SK-N-DZ (cell line): ENCODE data around the gene ATMIN. TPM values are rescaled to one million over a fixed set of nuclear protein-coding genes. Genes with fewer than 3 reads are reported as not detected.
A peak's percentile ranks its signal among the peaks of the same experiment; 100 is the strongest.

ENCODE experiments used
- DNase-seq: peaks from one replicate; pipeline ENCODE4 v3.0.0-alpha.2; 2015; ENCODE audit warnings: low spot score
- polyA plus RNA-seq, 2 experiments: library from polyadenylated mRNA; depleted of rRNA; stranded (reverse); fragments of >200 nt; gene quantifications; 2 replicates each; pipeline ENCODE4 v1.2.3, GENCODE V29; 2014

The ATMIN gene, protein sequence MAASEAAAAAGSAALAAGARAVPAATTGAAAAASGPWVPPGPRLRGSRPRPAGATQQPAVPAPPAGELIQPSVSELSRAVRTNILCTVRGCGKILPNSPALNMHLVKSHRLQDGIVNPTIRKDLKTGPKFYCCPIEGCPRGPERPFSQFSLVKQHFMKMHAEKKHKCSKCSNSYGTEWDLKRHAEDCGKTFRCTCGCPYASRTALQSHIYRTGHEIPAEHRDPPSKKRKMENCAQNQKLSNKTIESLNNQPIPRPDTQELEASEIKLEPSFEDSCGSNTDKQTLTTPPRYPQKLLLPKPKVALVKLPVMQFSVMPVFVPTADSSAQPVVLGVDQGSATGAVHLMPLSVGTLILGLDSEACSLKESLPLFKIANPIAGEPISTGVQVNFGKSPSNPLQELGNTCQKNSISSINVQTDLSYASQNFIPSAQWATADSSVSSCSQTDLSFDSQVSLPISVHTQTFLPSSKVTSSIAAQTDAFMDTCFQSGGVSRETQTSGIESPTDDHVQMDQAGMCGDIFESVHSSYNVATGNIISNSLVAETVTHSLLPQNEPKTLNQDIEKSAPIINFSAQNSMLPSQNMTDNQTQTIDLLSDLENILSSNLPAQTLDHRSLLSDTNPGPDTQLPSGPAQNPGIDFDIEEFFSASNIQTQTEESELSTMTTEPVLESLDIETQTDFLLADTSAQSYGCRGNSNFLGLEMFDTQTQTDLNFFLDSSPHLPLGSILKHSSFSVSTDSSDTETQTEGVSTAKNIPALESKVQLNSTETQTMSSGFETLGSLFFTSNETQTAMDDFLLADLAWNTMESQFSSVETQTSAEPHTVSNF
- 42.9 and 52.1 TPM in 2 replicates for polyA plus RNA-seq (2014; cell fraction: cytosol; rRNA removed)
- polyA plus RNA-seq (2014; cell fraction: nucleus; rRNA removed): 28.6 and 29.2 TPM in 2 replicates

DNA sequence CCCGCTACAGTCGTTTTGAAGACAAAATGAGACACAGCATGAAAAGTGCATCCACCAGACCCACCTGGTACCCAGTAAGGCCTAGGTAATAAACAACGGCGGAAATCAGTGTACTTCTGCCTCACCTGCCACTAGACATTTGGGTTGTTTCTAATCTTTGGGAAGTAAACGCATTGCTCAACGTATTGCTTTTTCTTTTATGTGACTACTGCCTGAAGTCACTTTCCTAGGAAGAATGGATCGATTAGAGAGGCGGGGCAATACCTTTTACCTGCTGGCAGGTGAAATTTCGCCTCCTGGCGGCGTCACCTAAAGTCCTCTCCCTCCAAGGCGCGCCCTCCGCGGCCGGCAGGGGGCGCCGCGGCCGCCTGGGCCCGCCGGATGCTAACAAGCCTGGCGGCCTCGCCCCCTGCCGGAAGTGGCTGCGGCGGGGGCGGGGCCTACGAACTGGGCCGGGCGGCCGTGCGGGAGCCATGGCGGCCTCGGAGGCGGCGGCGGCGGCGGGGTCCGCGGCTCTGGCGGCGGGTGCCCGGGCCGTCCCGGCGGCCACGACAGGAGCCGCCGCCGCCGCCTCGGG lies at the start of gene ATMIN:
Gene ATMIN, plus strand, starts transcription at position 445 of the 577 bp plus-strand sequence. Its CDS starts 29 bp downstream, at position 474.
- DNase-seq: peak; percentile 84

DNA sequence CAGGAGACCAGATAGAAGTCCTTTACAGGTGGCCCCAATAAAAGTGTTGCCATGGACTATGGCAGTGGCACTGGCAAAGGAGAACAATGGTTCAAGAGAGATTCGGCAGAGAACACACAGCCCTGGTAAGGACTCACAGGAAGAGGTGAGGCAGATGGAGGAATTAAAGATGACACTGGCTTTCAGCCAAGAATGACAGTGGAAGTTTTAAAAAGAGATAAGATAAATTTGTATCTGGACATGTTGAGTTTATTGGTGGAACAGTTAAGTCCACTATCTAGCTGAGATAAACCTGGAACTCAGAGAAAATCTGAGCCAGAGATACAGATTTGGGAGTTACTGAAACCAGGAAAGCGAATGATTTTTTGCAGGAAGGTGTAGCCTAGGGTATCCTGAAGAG lies 49.1 kb upstream of the ATMIN start:
- peak; percentile 32 for DNase-seq

DNA sequence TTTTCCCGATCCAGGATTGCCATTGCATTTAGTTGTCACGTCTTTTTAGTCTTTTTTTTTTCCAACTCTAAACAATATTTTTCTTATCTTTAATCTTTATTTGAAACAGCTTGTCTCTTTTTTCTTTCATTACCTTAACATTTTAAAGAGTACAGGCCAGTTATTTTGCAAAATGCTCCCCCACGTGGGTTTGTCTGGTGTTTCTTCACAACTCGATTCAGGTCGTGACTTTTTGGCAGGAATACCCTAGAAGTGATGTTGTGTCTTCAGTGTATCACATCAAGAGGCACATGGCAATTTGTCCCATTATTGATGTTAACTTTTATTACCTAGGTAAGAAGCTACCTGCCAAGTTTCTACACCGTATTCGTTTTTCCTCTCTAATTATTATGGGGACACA lies 46.9 kb upstream of the ATMIN start:
- DNase-seq: no peak

DNA sequence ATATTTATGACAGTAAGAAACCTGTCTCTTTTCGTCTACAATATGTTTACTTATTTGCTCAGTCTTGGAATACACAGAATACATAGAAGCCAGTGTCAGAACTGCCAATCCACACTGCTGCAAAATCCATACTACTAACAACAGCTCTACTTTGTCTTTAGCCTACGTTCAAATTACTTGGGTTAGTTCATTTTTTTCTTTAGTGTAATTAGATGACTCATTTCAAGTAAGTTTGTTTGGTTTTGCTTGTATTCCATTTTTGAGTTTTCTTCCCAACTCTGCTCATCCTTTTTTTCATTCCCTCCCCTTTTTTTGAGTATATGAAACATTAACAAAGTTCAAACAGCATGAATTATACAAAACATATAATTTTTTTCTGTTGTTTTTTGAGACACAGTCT lies 45.8 kb upstream of the ATMIN start:
- DNase-seq: no peak

DNA sequence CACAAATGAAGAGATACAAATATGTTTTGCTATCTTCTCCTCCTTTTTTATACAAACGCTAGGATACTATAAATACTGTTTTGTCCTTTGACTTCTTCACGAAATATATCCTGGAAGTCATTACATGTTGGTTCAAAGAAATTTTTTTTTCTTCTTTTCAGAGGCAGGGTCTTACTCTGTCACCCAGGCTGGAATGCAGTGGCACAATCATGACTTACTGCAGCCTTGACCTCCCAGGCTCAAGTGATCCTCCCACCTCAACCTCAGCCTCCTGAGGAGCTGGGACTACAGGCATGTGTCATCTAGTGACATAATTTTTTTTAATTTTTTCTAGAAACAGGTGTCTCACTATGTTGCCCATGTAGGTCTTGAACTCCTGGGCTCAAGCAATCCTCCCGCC lies 45.1 kb upstream of the ATMIN start:
- no peak for DNase-seq

DNA sequence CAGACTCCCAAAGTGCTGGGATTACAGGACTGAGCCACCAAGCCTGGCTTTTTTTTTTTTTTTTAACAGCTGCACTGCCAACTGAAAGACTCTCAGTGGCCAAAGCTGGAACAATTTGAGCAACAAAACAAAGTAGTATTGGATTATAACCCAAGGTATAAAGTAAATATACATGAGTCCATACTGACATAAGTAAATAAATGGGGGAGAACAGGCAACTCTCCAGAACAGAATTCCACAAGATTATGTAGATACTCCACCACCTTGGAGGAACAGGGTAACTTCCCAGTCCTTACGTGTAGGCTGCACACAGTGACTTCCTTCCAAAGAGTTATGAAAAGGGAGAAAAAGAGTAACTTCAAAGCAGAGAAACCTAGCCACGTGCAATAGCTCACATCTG lies 44.7 kb upstream of the ATMIN start:
- no peak for DNase-seq

DNA sequence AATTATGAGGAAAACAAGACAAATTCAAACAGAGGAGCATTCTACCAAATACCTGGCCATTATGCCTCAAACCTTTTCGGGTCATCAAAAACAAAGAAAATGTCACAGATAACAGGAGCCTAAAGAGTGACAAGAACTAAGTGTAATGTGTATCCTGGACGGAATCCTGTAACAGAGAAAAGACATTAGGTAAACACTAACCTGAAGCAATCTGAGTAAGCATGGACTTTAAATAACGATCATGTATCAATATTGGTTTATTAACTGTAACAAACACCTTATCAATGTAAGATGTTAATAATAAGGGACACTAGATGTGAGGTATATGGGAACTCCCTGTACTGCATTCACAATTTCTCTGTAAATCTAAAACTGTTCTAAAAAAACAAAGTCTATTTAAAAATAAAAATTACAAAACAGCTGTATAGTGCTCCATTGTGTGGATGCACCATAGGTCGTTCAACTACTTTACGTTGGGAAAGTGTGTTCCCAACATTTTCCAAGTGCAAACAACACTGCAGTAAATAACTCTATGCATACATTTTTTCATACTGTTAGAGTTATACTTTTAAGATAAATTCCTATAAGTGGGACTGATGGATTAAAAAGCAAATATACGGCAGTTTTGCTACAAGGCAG lies 43.7 kb upstream of the ATMIN start:
- no peak for DNase-seq

DNA sequence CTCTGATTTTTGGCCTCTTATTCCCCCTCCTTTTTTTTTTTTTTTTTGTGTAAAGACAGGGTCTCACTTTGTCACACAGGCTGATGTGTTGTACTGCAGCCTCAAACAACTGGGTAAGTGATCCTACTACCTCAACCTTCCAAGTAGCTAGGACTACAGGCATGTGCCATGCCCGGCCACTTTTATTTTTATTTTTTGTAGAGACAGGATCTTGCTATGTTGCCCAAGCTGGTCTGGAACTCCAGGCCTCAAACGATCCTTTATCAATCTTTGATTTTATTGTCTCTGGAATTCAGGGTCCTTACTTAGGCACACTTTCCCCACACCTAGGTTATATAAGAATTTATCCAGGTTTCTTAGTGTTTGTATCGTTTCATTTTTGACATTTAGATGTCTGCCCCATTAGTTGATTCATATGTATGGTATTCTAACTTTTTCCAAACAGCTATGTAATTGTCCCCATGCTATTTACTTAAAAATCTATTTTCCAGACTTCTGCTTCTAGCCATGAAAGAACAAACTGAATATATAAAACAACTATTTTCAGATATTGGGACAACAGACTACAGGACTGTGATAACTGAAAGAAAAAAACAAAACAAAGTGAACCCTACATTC lies 42.9 kb upstream of the ATMIN start:
- no peak for DNase-seq

DNA sequence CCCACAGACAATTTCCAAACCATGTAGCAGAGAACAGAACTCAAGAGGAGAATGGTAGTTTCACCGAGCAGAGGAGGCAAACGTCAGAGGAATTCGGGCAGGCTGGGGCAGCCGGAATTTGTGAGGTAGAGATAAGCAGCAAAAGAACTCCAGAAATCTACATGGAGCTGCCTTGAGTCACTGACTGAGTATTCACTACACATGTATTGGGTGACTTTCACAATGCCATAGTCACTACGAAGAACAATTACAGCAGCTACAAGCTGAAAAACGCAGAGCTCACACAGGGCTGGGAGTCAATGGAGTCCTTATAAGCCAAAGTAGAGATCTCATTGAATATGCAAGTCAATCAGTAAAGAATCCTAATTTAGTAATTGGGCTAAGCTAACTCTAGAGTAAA lies 42.3 kb upstream of the ATMIN start:
- no peak for DNase-seq

DNA sequence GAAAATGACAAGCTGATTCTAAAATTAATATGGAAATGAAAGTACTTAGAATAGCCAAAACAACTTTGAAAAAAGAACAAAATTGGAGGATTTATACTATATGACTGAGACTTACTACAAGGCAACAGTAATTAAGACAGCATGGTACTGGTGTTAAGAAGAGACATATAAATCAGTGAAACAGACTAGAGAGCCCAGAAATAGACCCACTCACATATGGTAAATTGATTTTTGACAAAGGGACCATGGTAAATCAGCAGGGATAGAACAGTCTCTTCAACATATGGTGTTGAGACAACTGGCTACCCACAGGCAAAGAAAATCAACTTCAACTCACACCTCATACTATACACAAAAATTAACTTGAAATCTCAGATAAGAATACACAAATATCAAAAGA lies 41.8 kb upstream of the ATMIN start:
- DNase-seq: no peak

DNA sequence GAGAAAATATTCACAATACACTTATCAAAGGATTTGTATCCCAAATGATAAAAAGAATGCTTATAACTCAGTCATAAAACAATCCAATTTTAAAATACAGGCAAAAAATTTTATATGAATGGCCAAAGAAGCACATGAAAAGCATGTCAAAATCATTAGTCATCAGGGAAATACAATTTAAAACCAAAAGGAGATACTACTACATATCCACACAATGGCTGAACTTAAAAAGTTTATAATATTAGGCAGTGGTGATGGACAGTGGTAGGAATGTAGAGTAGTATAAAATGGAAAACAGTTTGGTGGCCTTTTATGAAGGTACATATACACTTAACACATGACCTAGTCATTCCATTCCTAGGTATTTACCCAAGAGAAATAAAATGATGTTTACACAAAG lies 41.2 kb upstream of the ATMIN start:
- no peak for DNase-seq

DNA sequence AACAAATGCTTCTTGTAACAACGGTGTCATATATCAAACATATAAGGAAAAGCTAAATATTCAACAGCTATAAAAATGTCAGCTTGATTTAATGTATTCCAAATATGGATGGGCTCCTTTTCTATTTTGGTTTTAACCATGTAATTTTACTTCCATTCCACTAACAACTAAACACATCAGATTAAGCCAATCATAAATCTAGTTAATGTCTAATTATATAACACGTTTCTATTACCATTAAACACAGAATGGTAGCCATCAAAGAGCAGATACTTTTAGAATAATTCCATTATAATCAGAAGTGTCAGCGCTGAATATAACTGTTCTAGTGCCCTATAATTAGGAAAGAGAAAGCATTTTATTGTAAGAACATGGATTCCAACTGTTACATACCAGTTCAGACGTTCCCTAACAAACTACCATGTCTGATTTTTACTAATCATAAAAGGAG lies 38.9 kb upstream of the ATMIN start:
- no peak for DNase-seq

DNA sequence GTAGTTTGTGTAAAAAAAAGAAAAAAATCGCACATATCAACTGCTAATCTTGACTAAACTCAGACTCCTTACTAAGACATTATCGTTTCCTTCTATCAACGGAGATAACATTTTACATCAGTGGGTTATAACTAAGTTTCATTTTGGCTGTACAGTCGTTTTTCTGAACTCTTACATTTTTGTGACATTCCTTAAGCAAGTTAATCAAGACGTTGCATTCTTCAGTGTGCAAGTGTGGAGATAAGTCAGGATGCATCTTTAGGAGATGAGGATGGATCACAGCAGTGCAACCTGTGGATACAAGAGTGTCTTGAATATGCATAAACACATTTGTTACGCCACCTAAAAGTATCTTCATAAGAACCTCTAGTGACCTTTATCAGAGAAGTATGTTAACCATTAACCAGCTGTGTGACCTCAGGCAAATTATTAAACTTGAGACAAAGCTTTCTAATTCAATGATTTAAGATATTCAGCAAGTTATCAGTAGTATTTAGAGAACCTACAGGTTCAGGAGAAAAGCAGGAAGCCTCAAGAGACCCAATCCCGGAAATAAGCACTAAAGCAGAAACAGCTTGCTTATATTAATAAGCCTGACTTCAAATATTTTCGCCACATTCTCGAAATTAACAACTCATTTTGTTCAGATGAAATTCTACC lies 38.4 kb upstream of the ATMIN start:
- no peak for DNase-seq

DNA sequence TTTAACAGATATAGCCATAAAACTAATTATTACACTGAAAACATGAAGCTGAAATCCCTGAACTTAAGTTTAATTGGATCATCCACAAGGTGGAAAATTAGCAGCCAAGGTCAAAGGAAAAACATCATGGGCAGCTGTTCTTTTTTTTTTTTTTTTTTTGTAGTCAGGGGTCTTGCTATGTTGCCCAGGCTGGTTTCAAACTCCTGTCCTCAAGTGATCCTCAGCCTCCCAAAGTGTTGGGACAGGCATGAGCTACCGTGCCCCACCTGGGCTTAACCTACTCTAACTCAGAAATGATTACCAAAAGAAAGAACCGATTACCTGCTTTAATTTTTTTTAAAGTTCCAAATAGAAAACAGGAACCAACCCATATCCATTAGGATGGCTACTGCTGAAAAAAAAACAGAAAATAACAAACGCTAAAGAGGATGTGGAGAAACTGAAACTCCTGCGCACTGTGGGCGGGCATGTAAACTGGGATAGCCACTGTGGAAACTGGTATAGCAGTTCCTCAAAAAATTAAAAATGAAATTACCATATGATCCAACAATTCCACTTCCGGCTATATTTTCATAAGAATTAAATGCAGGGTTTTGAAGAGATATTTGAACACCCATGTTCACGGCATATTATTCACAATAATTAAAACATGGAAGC lies 37.5 kb upstream of the ATMIN start:
- no peak for DNase-seq

DNA sequence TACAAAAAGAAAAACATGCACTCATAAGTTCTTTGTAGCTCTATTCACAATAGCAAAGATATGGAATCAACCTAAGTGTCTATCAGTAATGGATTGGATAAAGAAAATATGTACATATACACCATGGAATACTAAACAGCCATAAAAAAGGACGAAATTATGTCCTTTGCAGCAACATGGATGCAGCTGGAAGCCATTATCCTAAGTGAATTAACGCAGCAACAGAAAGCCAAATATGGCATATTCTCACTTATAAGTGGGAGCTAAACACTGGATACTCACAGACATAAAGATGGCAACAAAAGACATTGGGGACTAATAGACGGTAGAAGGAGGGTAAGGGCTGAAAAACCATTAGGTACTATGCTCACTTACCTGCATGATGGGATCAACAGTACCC lies 34.8 kb upstream of the ATMIN start:
- DNase-seq: no peak

DNA sequence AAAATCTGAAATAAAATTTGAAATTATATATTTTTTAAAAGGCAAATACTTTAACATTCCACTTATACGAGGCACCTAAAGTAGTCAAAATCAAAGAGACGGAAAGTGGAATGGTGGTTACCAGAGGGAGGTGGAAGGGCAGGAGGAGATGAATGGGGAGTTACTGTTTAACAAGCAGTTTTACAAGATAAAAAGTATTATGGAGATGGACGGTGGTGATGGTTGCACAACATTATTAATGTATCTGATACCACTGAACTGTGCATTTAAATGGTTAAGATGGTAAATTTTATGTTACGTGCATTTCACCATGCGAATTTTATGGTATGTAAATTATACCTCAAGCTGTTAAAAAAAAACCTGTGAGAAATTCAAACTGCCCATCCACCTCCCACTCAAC lies 34.3 kb upstream of the ATMIN start:
- DNase-seq: no peak

DNA sequence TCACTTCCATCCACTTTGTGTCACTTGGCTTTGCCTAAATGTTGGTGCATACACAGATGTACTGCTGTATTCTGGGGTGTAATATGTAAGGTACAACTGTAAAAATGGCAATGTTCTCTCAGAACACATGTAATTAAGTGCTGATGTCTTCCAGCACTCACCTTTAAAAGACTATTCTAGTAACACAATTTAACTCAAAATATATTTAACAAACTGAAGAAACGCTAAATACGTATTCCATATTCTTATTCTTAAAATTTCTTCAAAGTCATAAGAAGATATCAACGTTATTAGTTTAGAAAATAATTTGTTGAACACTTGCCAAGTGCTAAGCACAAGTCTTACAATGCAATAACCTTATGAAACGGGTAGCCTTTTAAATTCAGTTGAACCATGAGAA lies 32.6 kb upstream of the ATMIN start:
- no peak for DNase-seq

DNA sequence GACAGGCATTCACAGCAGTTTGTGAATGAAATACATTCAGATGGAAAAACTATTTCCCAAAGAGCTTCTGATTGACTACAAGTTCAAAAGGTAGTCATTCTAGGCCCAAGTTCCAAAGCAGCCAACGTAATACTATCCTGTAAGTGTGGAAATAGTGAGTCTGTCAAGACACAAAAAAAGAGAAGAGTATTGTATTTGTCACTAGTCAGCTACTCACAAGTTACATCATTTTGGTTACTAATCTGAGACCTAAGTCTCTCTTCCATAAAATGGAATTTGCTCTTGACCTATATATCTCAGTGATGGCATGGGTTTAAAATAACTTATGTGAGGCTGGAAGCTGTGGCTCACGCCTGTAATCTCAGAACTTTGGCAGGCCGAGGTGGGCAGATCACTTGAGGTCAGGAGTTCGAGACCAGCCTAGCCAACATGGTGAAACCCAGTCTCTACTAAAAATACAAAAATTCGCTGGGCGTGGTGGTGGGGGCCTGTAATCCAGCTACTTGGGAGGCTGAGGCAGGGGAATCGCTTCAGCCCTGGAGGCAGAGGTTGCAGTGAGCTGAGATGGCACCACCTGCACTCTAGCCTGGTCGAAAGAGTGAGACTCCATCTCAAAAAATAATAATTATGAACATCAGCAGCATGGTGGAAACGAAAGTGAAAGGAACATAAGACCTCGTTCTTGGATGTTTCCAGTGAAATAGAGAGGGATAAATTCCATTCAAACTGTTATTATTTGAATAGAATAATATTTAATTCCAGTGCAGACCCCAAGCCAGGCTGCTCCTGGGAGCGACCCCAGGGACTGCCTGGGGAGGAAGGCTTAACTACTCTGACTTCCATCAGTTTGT lies 31.8 kb upstream of the ATMIN start:
- DNase-seq: no peak

DNA sequence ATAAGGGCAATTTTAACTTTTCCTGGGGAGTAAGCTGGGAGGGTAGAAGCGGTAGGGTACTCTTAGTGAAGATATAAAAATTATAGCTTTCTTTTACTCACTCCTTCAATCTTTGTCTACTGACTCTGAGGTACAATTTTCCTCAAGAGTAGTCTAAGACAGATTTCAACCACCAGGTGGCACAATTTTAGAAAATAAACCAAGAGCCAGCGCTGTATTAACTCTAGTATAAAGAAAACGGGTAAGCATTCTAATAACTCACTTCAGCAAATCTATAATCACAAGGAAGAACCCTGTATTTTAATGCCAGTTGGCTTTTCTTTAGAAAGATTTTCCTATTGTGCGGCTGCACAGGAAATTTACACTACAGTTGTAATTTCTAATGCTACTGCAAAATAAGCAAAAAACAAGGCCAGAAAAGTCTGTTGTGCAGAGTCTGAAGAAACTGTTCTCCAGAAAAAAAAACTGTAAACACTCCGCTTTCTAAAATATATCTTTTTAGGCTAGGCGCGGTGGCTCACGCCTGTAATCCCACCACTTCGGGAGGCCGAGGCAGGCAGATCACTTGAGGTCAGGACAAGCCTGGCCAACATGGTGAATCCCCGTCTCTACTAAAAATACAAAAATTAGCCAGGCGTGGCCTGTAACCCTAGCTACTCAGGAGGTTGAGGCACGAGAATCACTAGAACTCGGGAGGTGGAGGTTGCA lies 30.8 kb upstream of the ATMIN start:
- peak; percentile 66 for DNase-seq
